Suprapubic skin (tissue), 4 donors: Measurements from ENCODE around the gene TBC1D4.

Source experiments
- CTCF ChIP-seq, 2 donors: fragments of 200-600 bp in 1 of 2; fragments of 450-650 bp in 1 of 2; sonication (generic) in 1 of 2; IDR thresholded peaks; one replicate each; pipeline ENCODE4 v1.5.1; 2016 to 2019; ENCODE audit warnings: antibody characterized with exemption in 2 of 2, mild to moderate bottlenecking in 1 of 2, moderate library complexity in 1 of 2
- EP300 ChIP-seq: sonication (generic); formaldehyde crosslinking; IDR thresholded peaks from one replicate; pipeline ENCODE4 v1.6.1; 2017; ENCODE audit warnings: antibody characterized with exemption
- POLR2A ChIP-seq, 2 donors: fragments of 450-650 bp; IDR thresholded peaks; one replicate each; pipeline ENCODE4 v1.6.1; 2017; ENCODE audit warnings: antibody characterized with exemption in 2 of 2, mild to moderate bottlenecking in 2 of 2, moderate library complexity in 2 of 2
- POLR2AphosphoS5 ChIP-seq, 3 donors: sonication (generic); formaldehyde crosslinking; IDR thresholded peaks; one replicate each; pipeline ENCODE4 v1.6.1; 2017; ENCODE audit warnings: antibody characterized with exemption in 3 of 3

GRCh38 chr13:75345193-75345592 lies 136.8 kb downstream of the TBC1D4 start:
- TF ChIP-seq CTCF (IDR thresholded peaks at IDR 0.05) (no peak), POLR2AphosphoS5 (IDR thresholded peaks at IDR 0.05) (no peak), EP300 (no peak), POLR2A (IDR thresholded peaks at IDR 0.05) (no peak)
